GM23338 (cell line): ENCODE data around the gene TPO. TPM values are rescaled to one million over a fixed set of nuclear protein-coding genes. Genes with fewer than 3 reads are reported as not detected.

ENCODE experiments used
- ATAC-seq: fragments of 200-7000 bp; cut with Tn5 transposase; 3 replicates; pipeline ENCODE4 v1.9.1; 2020
- DNase-seq: peaks from one replicate; pipeline ENCODE4 v3.0.0-alpha.2; 2015; ENCODE audit warnings: low spot score
- H2AFZ ChIP-seq: fragments of 200-600 bp; sonication (generic); 2 replicates; pipeline ENCODE4 v1.8.0; 2016; ENCODE audit warnings: antibody characterized with exemption, mild to moderate bottlenecking, moderate library complexity
- H3F3A ChIP-seq: fragments of 200-600 bp; sonication (generic); replicated peaks from 2 replicates; pipeline ENCODE4 v1.8.0; 2017; ENCODE audit warnings: antibody characterized with exemption, mixed run types, low read depth
- H3K27ac ChIP-seq: fragments of 200-600 bp; sonication (generic); 2 replicates; pipeline ENCODE4 v1.6.1; 2016; ENCODE audit warnings: low read depth
- H3K27me3 ChIP-seq: fragments of 200-600 bp; sonication (generic); 2 replicates; pipeline ENCODE4 v1.8.0; 2016; ENCODE audit warnings: mild to moderate bottlenecking, mixed run types, moderate library complexity; ENCODE audit not compliant: insufficient read depth
- H3K36me3 ChIP-seq: fragments of 200-600 bp; sonication (generic); 2 replicates; pipeline ENCODE4 v1.8.0; 2016; ENCODE audit warnings: mild to moderate bottlenecking; ENCODE audit not compliant: insufficient read depth
- H3K4me1 ChIP-seq: fragments of 200-600 bp; sonication (generic); 2 replicates; pipeline ENCODE4 v1.8.0; 2016; ENCODE audit warnings: mild to moderate bottlenecking, moderate library complexity; ENCODE audit not compliant: insufficient read depth
- H3K4me2 ChIP-seq: fragments of 200-600 bp; sonication (generic); 2 replicates; pipeline ENCODE4 v1.7.1; 2017; ENCODE audit warnings: mixed run types
- H3K4me3 ChIP-seq: fragments of 200-600 bp; sonication (generic); 2 replicates; pipeline ENCODE4 v1.6.1; 2016; ENCODE audit warnings: mixed run types
- H3K79me2 ChIP-seq: fragments of 200-600 bp; sonication (generic); replicated peaks from 2 replicates; pipeline ENCODE4 v1.8.0; 2017; ENCODE audit warnings: mild to moderate bottlenecking; ENCODE audit not compliant: insufficient read depth
- H3K9me2 ChIP-seq: fragments of 200-600 bp; sonication (generic); 2 replicates; pipeline ENCODE4 v1.8.0; 2017; ENCODE audit not compliant: insufficient read depth
- H4K20me1 ChIP-seq: fragments of 200-600 bp; sonication (generic); replicated peaks from 2 replicates; pipeline ENCODE4 v1.8.0; 2017; ENCODE audit warnings: mild to moderate bottlenecking; ENCODE audit not compliant: insufficient read depth
- H3K27ac Mint-ChIP-seq: 2 replicates; pipeline ENCODE4 v1.8.0; 2020; ENCODE audit warnings: inconsistent platforms, mild to moderate bottlenecking, moderate library complexity, mixed read lengths
- H3K27me3 Mint-ChIP-seq: 3 replicates; pipeline ENCODE4 v1.8.0; 2022; ENCODE audit warnings: low read depth, mild to moderate bottlenecking, moderate library complexity, mixed read lengths, inconsistent platforms; ENCODE audit not compliant: insufficient read depth, poor library complexity
- H3K36me3 Mint-ChIP-seq: 3 replicates; pipeline ENCODE4 v1.8.0; 2021; ENCODE audit warnings: low read depth, mild to moderate bottlenecking, inconsistent platforms, moderate library complexity, mixed read lengths
- H3K4me1 Mint-ChIP-seq: 3 replicates; pipeline ENCODE4 v1.8.0; 2020; ENCODE audit warnings: mild to moderate bottlenecking, inconsistent platforms, mixed read lengths
- H3K4me3 Mint-ChIP-seq: 3 replicates; pipeline ENCODE4 v1.8.0; 2021; ENCODE audit warnings: moderate library complexity, mild to moderate bottlenecking, inconsistent platforms, mixed read lengths
- H3K9me3 Mint-ChIP-seq: 3 replicates; pipeline ENCODE4 v1.8.0; 2020; ENCODE audit warnings: moderate library complexity, mild to moderate bottlenecking, inconsistent platforms, mixed read lengths
- CREB1 ChIP-seq: fragments of 250-450 bp; sonication (Bioruptor Pico); IDR thresholded peaks from 2 replicates; pipeline ENCODE4 v1.5.0; 2020; ENCODE audit warnings: low read depth, mild to moderate bottlenecking, moderate library complexity
- ETS1 ChIP-seq: IDR thresholded peaks from 2 replicates; pipeline ENCODE4 v1.6.1; 2016; ENCODE audit warnings: antibody characterized with exemption
- JUNB ChIP-seq: IDR thresholded peaks from one replicate; pipeline ENCODE4 v1.6.1; 2016; ENCODE audit warnings: antibody characterized with exemption; ENCODE audit not compliant: unreplicated experiment
- ZNF462 ChIP-seq: fragments of 250-450 bp; sonication (Bioruptor Pico); IDR thresholded peaks from 2 replicates; pipeline ENCODE4 v1.5.0; 2020; ENCODE audit warnings: mild to moderate bottlenecking, moderate library complexity
- polyA plus RNA-seq: library from polyadenylated mRNA; unstranded; fragments of >200 nt; fragmentation: Nextera tagmentation; extraction: Ambion mirVana; gene quantifications from 2 replicates; pipeline ENCODE4 v1.2.1, GENCODE V29; 2016
- total RNA-seq: library from RNA; depleted of rRNA; stranded (reverse); fragments of >200 nt; shearing (Covaris generic); gene quantifications from 2 replicates; pipeline ENCODE4 v1.2.3, GENCODE V29; 2014

TPO gene
- total and polyA plus RNA-seq, 2 experiments from 2014 or later = 0.74 TPM; not detected in 1

- Mint-ChIP-seq H3K4me1 (peaks cover 6% of the 10 kb centered on the region; the same call in 2 of the 3 replicates), H3K9me3 (peaks cover 30% of the 10 kb centered on the region), H3K4me3 (no peak overlapping the region), H3K27ac (no peak overlapping the region), H3K36me3 (no peaks in the 10 kb centered on the region), H3K27me3 (peaks cover 1% of the 10 kb centered on the region)
- Histone ChIP-seq H2AFZ (no peak overlapping the region), H3K79me2 (no peaks in the 10 kb centered on the region), H3K4me1 (no peaks in the 10 kb centered on the region), H3K27me3 (no peaks in the 10 kb centered on the region), H3K9me2 (no peaks in the 10 kb centered on the region), H3K4me3 (no peak overlapping the region), H3K36me3 (no peaks in the 10 kb centered on the region), H3K4me2 (no peak overlapping the region), H3F3A (peaks cover 12% of the 10 kb centered on the region), H3K27ac (no peak overlapping the region), H4K20me1 (no peaks in the 10 kb centered on the region)
- no peak for ATAC-seq
- TF ChIP-seq JUNB (no peak), ZNF462 (CRISPR knock-in tag) (no peak), CREB1 (no peak), ETS1 (no peak)
- DNase-seq = no peak
These were observed 48.5 kb downstream of the TPO start for GRCh38 chr2:1461507-1462390.
